GM18505 (cell line): Measurements from ENCODE around the gene MTHFD1L.

Experiments
- ATAC-seq: cut with Tn5 transposase; IDR thresholded peaks from one replicate; pipeline ENCODE4 v1.9.1; 2021; ENCODE audit not compliant: unreplicated experiment
- POLR2A ChIP-seq: IDR thresholded peaks from 4 replicates; pipeline ENCODE4 v1.6.1; 2011; ENCODE audit warnings: borderline replicate concordance; ENCODE audit not compliant: insufficient read depth, insufficient read length; ENCODE audit errors: extremely low read depth

The MTHFD1L gene

GRCh38 chr6:151005896-151006632, 140.6 kb downstream of the MTHFD1L start:
- no peak for TF ChIP-seq POLR2A
- ATAC-seq, result no peak

- TF ChIP-seq POLR2A, result no peak
- ATAC-seq, result no peak
Observed at GRCh38 chr6:151007076-151007475, 141.6 kb downstream of the MTHFD1L start.

- no peak for ATAC-seq
- TF ChIP-seq POLR2A, result no peak
Observed at GRCh38 chr6:151007922-151008321, 142.4 kb downstream of the MTHFD1L start.

GRCh38 chr6:151008425-151008824, 142.9 kb downstream of the MTHFD1L start:
- ATAC-seq, result no peak
- no peak for TF ChIP-seq POLR2A

- ATAC-seq, result no peak
- TF ChIP-seq POLR2A, result no peak
Observed at GRCh38 chr6:151009576-151009975, 144.1 kb downstream of the MTHFD1L start.

GRCh38 chr6:151010071-151010470, 144.6 kb downstream of the MTHFD1L start:
- TF ChIP-seq POLR2A, result no peak
- ATAC-seq, result no peak

GRCh38 chr6:151012321-151013294, 147.1 kb downstream of the MTHFD1L start:
- no peak for ATAC-seq
- TF ChIP-seq POLR2A, result no peak

- ATAC-seq, result no peak
- TF ChIP-seq POLR2A, result no peak
Observed at GRCh38 chr6:151014404-151015100, 149.1 kb downstream of the MTHFD1L start.

- ATAC-seq, result no peak
- TF ChIP-seq POLR2A, result no peak
Observed at GRCh38 chr6:151015101-151015700, 149.7 kb downstream of the MTHFD1L start.

- ATAC-seq, result no peak
- TF ChIP-seq POLR2A, result no peak
Observed at GRCh38 chr6:151016107-151016506, 150.6 kb downstream of the MTHFD1L start.

GRCh38 chr6:151018046-151018445, 152.5 kb downstream of the MTHFD1L start:
- ATAC-seq, result no peak
- TF ChIP-seq POLR2A, result no peak

GRCh38 chr6:151018911-151019782, 153.6 kb downstream of the MTHFD1L start:
- TF ChIP-seq POLR2A, result no peak
- no peak for ATAC-seq
